COLO668 (cell line): ENCODE measurements around the gene HAPLN3.

Experiments
- DNase-seq: peaks from one replicate; lab custom pipeline; 2025; ENCODE audit not compliant: unreplicated experiment; lab: John Stamatoyannopoulos, UW

The HAPLN3 gene

DNA sequence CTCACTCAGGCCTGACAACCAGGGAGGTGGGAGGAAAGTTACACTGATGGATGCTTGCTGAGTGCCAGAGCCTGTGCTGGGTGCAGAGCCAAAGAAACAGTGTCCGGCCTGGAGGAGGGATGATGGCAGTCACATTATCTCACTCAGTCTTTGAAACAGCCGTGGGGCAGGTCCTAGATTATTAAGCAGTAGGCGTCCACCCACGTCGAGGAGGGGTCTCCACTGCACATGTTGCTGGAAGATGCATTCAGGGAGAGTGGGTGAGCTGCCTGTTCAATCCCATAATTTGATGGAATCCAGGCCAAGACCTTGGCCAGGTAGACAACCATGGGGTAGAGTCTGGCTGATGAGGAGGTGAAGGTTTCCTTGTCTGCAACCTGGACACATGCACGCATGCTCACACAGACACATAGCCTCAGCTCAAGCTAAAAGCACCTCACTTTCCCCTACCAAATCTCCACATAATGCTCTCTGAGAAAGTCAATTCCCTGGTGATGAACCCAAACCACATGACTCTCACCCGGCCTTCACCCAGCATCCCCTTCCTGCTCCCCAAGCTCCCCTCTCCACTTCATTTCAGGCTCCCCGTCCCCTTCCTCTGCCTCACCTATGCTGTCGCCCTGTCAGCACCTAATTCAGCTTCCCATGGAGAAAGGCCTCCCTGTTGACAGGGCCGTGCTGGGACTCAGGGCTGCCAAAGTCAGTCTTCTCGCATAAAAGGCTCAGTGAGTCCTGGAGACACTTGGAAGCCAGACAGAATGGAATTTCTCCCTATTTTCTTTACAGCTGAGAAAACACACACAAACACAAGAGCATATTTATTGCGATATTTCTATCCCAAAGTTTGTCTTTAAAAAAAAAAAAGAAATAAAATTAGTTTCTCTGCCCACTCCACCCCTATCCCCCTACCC is 62.3 kb downstream of the HAPLN3 start:
- no peak for DNase-seq

GRCh38 chr15:88830016-88830415 is 65.3 kb downstream of the HAPLN3 start:
- no peak for DNase-seq

GRCh38 chr15:88828791-88829190 is 66.6 kb downstream of the HAPLN3 start:
- no peak for DNase-seq
